ENCODE measurements around the gene SLFN13.

- TF ChIP-seq POLR2A (IDR thresholded peaks at IDR 0.05; ENCODE audit: low read depth, low read length) (no peak), MXI1 (IDR thresholded peaks at IDR 0.05; ENCODE audit: borderline replicate concordance, low read depth, low read length) (no peak), CEBPB (IDR thresholded peaks at IDR 0.05; ENCODE audit: low read depth, low read length) (no peak), CTCF (conservative IDR thresholded peaks at IDR 0.05; ENCODE audit: low read depth, low read length) (no peak), CHD1 (IDR thresholded peaks at IDR 0.05; ENCODE audit: low read depth, low read length) (no peak), NFE2L2 (IDR thresholded peaks at IDR 0.05; ENCODE audit: low read depth, low read length) (no peak), RFX5 (IDR thresholded peaks at IDR 0.05; ENCODE audit: low read depth, low read length) (no peak), RAD21 (IDR thresholded peaks at IDR 0.05; ENCODE audit: low read length) (no peak), BHLHE40 (IDR thresholded peaks at IDR 0.05; ENCODE audit: low read depth, low read length) (no peak), MAZ (IDR thresholded peaks at IDR 0.05; ENCODE audit: borderline replicate concordance, low read depth, low read length) (no peak), ELK1 (IDR thresholded peaks at IDR 0.05; ENCODE audit: borderline replicate concordance, low read depth, low read length) (no peak), MAFK (IDR thresholded peaks at IDR 0.05; ENCODE audit: low read depth, low read length) (no peak)
- TF ChIP-seq, protein P1, sequence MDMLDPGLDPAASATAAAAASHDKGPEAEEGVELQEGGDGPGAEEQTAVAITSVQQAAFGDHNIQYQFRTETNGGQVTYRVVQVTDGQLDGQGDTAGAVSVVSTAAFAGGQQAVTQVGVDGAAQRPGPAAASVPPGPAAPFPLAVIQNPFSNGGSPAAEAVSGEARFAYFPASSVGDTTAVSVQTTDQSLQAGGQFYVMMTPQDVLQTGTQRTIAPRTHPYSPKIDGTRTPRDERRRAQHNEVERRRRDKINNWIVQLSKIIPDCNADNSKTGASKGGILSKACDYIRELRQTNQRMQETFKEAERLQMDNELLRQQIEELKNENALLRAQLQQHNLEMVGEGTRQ (IDR thresholded peaks at IDR 0.05; ENCODE audit: low read depth, low read length) = no peak
Measured at GRCh38 chr17:35404360-35404759, 44.2 kb downstream of the SLFN13 start.

All from IMR-90 (cell line).